Subcutaneous preadipocyte (primary cell): ENCODE data around the gene CHID1. TPM values are rescaled to one million over a fixed set of nuclear protein-coding genes. Genes with fewer than 3 reads are reported as not detected.

Experiments used
- small RNA-seq: library from RNA; depleted of rRNA; stranded (forward); fragments of <200 nt; gene quantifications from one replicate; pipeline ENCODE3, GENCODE V24; 2012
- total RNA-seq: library from RNA; depleted of rRNA; stranded (reverse); fragments of >200 nt; gene quantifications from 2 replicates; pipeline ENCODE4 v1.2.3, GENCODE V29; 2012

Gene CHID1
- 42.8 and 43.4 TPM in 2 replicates for total RNA-seq

GRCh38 chr11:910589-911030 lies at the start of gene CHID1:
Gene CHID1 (minus strand): TSS chr11:910810. CDS start chr11:904816, 5,994 bp downstream.

GRCh38 chr11:925496-926301 lies 15.1 kb upstream of the CHID1 start, which contains the start of gene AP2A2:
Gene AP2A2 (plus strand): TSS chr11:925870. CDS start chr11:926022, 152 bp downstream.

GRCh38 chr11:842370-843002 lies 68.1 kb downstream of the CHID1 start, which contains the start of the genes POLR2L and TSPAN4:
Gene POLR2L (minus strand): TSS chr11:842529. CDS start chr11:842508, 21 bp downstream.
Gene TSPAN4 (plus strand): TSS chr11:842852. CDS start chr11:850305, 7,453 bp downstream.

GRCh38 chr11:832529-833113 lies 78.0 kb downstream of the CHID1 start, which contains the start of gene CD151:
Gene CD151 (plus strand): TSS chr11:832952. CDS start chr11:836070, 3,118 bp downstream.

GRCh38 chr11:827897-828192 lies 82.8 kb downstream of the CHID1 start, which contains the start of gene CRACR2B:
Gene CRACR2B (plus strand): TSS chr11:827919. CDS start chr11:828608, 689 bp downstream.

GRCh38 chr11:818396-819128 lies 92.0 kb downstream of the CHID1 start, which contains the start of gene PNPLA2:
Gene PNPLA2 (plus strand): TSS chr11:818914. CDS start chr11:819719, 805 bp downstream.

Small RNA genes lying within 50 kb of the gene (small RNA-seq; reads per million reads assigned to genes)
- gene RNU6-1025P, result not detected

Other genes starting within 250 kb of the CHID1 start
- gene DEAF1, start 215.6 kb downstream of the CHID1 start, total RNA-seq, result 36.0 and 47.8 TPM in 2 replicates
- 9.9 and 10.9 TPM in 2 replicates for gene TMEM80, start 215.0 kb downstream of the CHID1 start, total RNA-seq
- gene EPS8L2, start 204.6 kb downstream of the CHID1 start, total RNA-seq, result 24.4 and 33.1 TPM in 2 replicates
- gene TALDO1, start 163.3 kb downstream of the CHID1 start, total RNA-seq, result 123 and 139 TPM in 2 replicates
- 45.0 and 48.1 TPM in 2 replicates for gene GATD1, start 133.3 kb downstream of the CHID1 start, total RNA-seq
- 0.37 and 2.2 TPM in 2 replicates for gene CEND1, start 120.7 kb downstream of the CHID1 start, total RNA-seq
- 16.5 and 25.6 TPM in 2 replicates for gene SLC25A22, start 112.5 kb downstream of the CHID1 start, total RNA-seq
- 4.4 and 7.2 TPM in 2 replicates for gene PIDD1, start 105.6 kb downstream of the CHID1 start, total RNA-seq
- 206 and 432 TPM in 2 replicates for gene RPLP2, start 100.8 kb downstream of the CHID1 start, total RNA-seq
- 29.8 and 34.0 TPM in 2 replicates for gene PNPLA2, start 91.9 kb downstream of the CHID1 start, total RNA-seq
- gene CRACR2B, start 82.9 kb downstream of the CHID1 start, total RNA-seq, result 0.37 and 0.78 TPM in 2 replicates
- gene CD151, start 77.9 kb downstream of the CHID1 start, total RNA-seq, result 188 and 225 TPM in 2 replicates
- gene POLR2L, start 68.3 kb downstream of the CHID1 start, total RNA-seq, result 122 and 125 TPM in 2 replicates
- gene TSPAN4, start 68.0 kb downstream of the CHID1 start, total RNA-seq, result 143 and 195 TPM in 2 replicates
- 46.7 and 54.3 TPM in 2 replicates for gene AP2A2, start 15.1 kb upstream of the CHID1 start, total RNA-seq
- gene MUC6, start 125.9 kb upstream of the CHID1 start, total RNA-seq, result not detected in 2 replicates
- not detected in 2 replicates for gene MUC2, start 164.1 kb upstream of the CHID1 start, total RNA-seq
- gene MUC5AC, start 247.1 kb upstream of the CHID1 start, total RNA-seq, result not detected in 2 replicates